Activated CD4-positive, alpha-beta memory T cell treated with anti-CD3 and anti-CD28 coated beads, Interleukin-2, amount 10 ng/mL, durations not matched to agents 7 days and 5 days (primary cell): ENCODE results near the gene VPS18. TPM values are rescaled to one million over a fixed set of nuclear protein-coding genes. Genes with fewer than 3 reads are reported as not detected.
A peak's percentile ranks its signal among the peaks of the same experiment; 100 is the strongest.

ENCODE experiments used
- CTCF ChIA-PET: fragments of 350-600 bp; sonication (Branson Sonifier 250); formaldehyde crosslinking; loops from one replicate; lab custom pipeline; 2021; ENCODE audit warnings: antibody characterized with exemption, inconsistent platforms; lab: Charles Lee
- POLR2A ChIA-PET: fragments of 350-600 bp; sonication (Branson Sonifier 250); formaldehyde crosslinking; loops from one replicate; lab custom pipeline; 2021; ENCODE audit warnings: antibody characterized with exemption; lab: Charles Lee
- DNase-seq: peaks from one replicate; pipeline ENCODE4 v3.0.0-alpha.2; 2020
- H3K27ac Mint-ChIP-seq: one replicate; pipeline ENCODE4 v1.8.0; 2021; ENCODE audit warnings: mild to moderate bottlenecking, mixed read lengths
- H3K27me3 Mint-ChIP-seq: one replicate; pipeline ENCODE4 v1.8.0; 2021; ENCODE audit warnings: mixed read lengths
- H3K36me3 Mint-ChIP-seq: one replicate; pipeline ENCODE4 v1.8.0; 2021; ENCODE audit warnings: low read depth, mixed read lengths
- H3K4me1 Mint-ChIP-seq: one replicate; pipeline ENCODE4 v1.8.0; 2021; ENCODE audit warnings: mixed read lengths
- H3K4me3 Mint-ChIP-seq: one replicate; pipeline ENCODE4 v1.8.0; 2021; ENCODE audit warnings: mild to moderate bottlenecking, mixed read lengths
- H3K9me3 Mint-ChIP-seq: one replicate; pipeline ENCODE4 v1.8.0; 2021; ENCODE audit warnings: mixed read lengths
- total RNA-seq, 2 experiments: library from RNA; stranded (reverse); gene quantifications; one replicate each; pipeline ENCODE4 v1.2.3, GENCODE V29; 2021

Gene VPS18
- total RNA-seq, 2 experiments from 2014 or later: 16.3 to 17.1 TPM

GRCh38 chr15:40927873-40928806 is 33.9 kb downstream of the VPS18 start:
- no peaks in the 10 kb centered on the region for H3K9me3 Mint-ChIP-seq
- peak overlapping the region; percentile 50 for H3K4me3 Mint-ChIP-seq
- CTCF ChIA-PET: interaction anchor here (0.6 to 1.6 kb wide), 7 partner anchors 13 to 258 kb away, joined by 3 to 6 read pairs (median 3); partner anchors contain the start of gene VPS18
- H3K4me1 Mint-ChIP-seq: peaks cover 47% of the 10 kb centered on the region
- DNase-seq: no peak
- H3K27me3 Mint-ChIP-seq: peaks cover 76% of the 10 kb centered on the region
- H3K36me3 Mint-ChIP-seq: no peaks in the 10 kb centered on the region
- no peak overlapping the region for H3K27ac Mint-ChIP-seq
- POLR2A ChIA-PET: interaction anchor here (0.6 to 2.2 kb wide), 7 partner anchors 13 to 188 kb away, joined by 3 to 10 read pairs (median 3); partner anchors contain the start of genes INO80 and VPS18

GRCh38 chr15:40928821-40929659 is 34.8 kb downstream of the VPS18 start, which contains the start of gene DLL4:
DLL4 (plus strand) TSS chr15:40929340; CDS start chr15:40929669, 329 bp downstream.
- Mint-ChIP-seq H3K27ac (no peak within 1 kb of the TSS), H3K4me1 (peaks cover 47% of the 10 kb centered on the region), H3K9me3 (no peaks in the 10 kb centered on the region), H3K27me3 (peaks cover 75% of the 10 kb centered on the region), H3K4me3 (peak within 1 kb of the TSS; percentile 50), H3K36me3 (no peaks in the 10 kb centered on the region)
- peak; percentile 42 for DNase-seq
- ChIA-PET CTCF (interaction anchor here (0.6 to 3.5 kb wide), 7 partner anchors 11 to 33 kb away, joined by 3 to 25 read pairs (median 11); no protein-coding TSS in a partner anchor), POLR2A (interaction anchor here (0.9 to 2.2 kb wide), 5 partner anchors 12 to 187 kb away, joined by 3 to 10 read pairs (median 3); partner anchors contain the start of genes INO80 and VPS18)

DNA sequence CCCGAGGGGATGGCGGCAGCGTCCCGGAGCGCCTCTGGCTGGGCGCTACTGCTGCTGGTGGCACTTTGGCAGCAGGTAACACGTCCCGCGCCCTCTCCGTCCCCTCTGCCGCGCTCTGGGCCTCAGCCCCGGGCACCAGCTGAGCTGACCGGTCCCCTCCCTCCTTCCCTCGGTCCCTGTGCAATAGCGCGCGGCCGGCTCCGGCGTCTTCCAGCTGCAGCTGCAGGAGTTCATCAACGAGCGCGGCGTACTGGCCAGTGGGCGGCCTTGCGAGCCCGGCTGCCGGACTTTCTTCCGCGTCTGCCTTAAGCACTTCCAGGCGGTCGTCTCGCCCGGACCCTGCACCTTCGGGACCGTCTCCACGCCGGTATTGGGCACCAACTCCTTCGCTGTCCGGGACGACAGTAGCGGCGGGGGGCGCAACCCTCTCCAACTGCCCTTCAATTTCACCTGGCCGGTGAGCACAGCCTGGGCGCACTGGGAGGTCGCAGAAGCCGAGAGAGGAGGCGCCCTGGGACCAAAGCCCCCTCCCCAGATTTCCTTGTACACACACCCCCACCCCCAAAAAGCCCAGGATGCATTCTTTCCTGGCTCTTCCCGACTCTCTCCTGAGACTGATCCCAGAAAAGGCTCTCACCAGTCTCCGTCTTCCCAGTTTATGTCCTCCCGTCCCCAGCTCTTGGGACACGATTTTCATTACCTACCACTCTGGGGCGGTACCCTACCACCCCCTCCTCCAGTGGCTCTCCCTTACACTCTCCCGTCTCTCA is 35.6 kb downstream of the VPS18 start:
- POLR2A ChIA-PET: interaction anchor here (1.3 to 1.7 kb wide), 2 partner anchors 12 to 35 kb away, joined by 3 to 10 read pairs; partner anchors contain the start of gene VPS18
- no peak for DNase-seq
- no peak overlapping the region for H3K27ac Mint-ChIP-seq

GRCh38 chr15:40930430-40931299 is 36.4 kb downstream of the VPS18 start:
- Mint-ChIP-seq H3K36me3 (no peaks in the 10 kb centered on the region), H3K4me1 (peaks cover 47% of the 10 kb centered on the region), H3K4me3 (peak overlapping the region; percentile 47), H3K9me3 (no peaks in the 10 kb centered on the region), H3K27ac (no peak overlapping the region), H3K27me3 (peaks cover 60% of the 10 kb centered on the region)
- peak; percentile 51 for DNase-seq
- CTCF ChIA-PET: interaction anchor here (0.5 to 3.5 kb wide), 22 partner anchors 9 to 343 kb away, joined by 3 to 25 read pairs (median 6); partner anchors contain the start of genes CHAC1 and VPS18
- POLR2A ChIA-PET: interaction anchor here (1.0 to 1.7 kb wide), 4 partner anchors 11 to 36 kb away, joined by 3 to 10 read pairs (median 6); partner anchors contain the start of genes CHAC1 and VPS18

More for the DNA sequence above, 35.6 kb downstream of the VPS18 start:
- CTCF ChIA-PET: interaction anchor here (0.5 to 3.5 kb wide), 20 partner anchors 9 to 343 kb away, joined by 3 to 25 read pairs (median 6); partner anchors contain the start of genes CHAC1 and VPS18
- Mint-ChIP-seq H3K4me3 (peak overlapping the region; percentile 47), H3K9me3 (no peaks in the 10 kb centered on the region), H3K27me3 (peaks cover 68% of the 10 kb centered on the region), H3K4me1 (peaks cover 47% of the 10 kb centered on the region), H3K36me3 (no peaks in the 10 kb centered on the region)

DNA sequence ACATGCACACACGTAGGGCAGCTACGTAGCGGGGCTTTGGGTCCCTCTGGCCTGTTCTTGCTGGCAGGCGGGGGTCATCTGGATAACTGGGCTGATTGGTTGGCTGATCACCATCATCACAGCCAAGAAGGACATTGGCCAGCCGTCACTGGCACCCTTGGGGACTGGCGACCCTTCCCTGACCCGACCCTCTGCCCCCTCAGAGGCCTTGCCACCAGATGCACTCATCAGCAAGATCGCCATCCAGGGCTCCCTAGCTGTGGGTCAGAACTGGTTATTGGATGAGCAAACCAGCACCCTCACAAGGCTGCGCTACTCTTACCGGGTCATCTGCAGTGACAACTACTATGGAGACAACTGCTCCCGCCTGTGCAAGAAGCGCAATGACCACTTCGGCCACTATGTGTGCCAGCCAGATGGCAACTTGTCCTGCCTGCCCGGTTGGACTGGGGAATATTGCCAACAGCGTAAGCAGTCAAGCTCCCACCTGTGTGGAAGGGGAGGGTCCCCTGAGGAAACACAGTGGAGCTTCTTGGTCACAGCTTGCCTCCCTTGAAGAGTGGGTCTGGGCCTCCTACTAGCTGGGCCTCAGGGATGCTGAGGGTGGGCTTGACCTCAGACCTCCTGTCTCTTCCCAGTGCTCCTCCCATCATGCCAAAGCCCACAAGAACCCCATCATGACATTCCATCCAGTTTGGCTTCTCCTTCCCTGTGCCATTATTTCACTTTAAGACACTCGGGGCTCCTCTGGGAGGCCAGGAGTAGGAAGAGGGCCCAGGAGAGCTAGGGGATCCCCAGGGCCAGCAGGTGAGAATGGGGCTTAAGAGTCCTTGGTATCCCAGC is 37.3 kb downstream of the VPS18 start:
- no peaks in the 10 kb centered on the region for H3K36me3 Mint-ChIP-seq
- H3K27ac Mint-ChIP-seq: no peak overlapping the region
- POLR2A ChIA-PET: interaction anchor here (0.9 to 1.7 kb wide), 4 partner anchors 10 to 21 kb away, joined by 3 to 10 read pairs (median 6); partner anchors contain the start of gene CHAC1
- H3K27me3 Mint-ChIP-seq: peaks cover 56% of the 10 kb centered on the region
- no peaks in the 10 kb centered on the region for H3K9me3 Mint-ChIP-seq
- DNase-seq: no peak
- CTCF ChIA-PET: interaction anchor here (0.6 to 3.5 kb wide), 14 partner anchors 8 to 254 kb away, joined by 3 to 25 read pairs (median 9); partner anchors contain the start of genes CHAC1 and VPS18
- H3K4me3 Mint-ChIP-seq: no peak overlapping the region
- peaks cover 43% of the 10 kb centered on the region for H3K4me1 Mint-ChIP-seq

GRCh38 chr15:40932156-40932555 is 37.9 kb downstream of the VPS18 start:
- Mint-ChIP-seq H3K27ac (no peak overlapping the region), H3K27me3 (peaks cover 49% of the 10 kb centered on the region), H3K36me3 (no peaks in the 10 kb centered on the region), H3K4me3 (no peak overlapping the region), H3K4me1 (peaks cover 38% of the 10 kb centered on the region), H3K9me3 (no peaks in the 10 kb centered on the region)
- ChIA-PET POLR2A (interaction anchor here (0.9 kb wide), 2 partner anchors 10 to 21 kb away, joined by 3 to 5 read pairs; partner anchors contain the start of gene CHAC1), CTCF (interaction anchor here (0.6 to 3.5 kb wide), 7 partner anchors 8 to 155 kb away, joined by 3 to 25 read pairs (median 16); partner anchors contain the start of genes CHAC1 and VPS18)
- DNase-seq: no peak

DNA sequence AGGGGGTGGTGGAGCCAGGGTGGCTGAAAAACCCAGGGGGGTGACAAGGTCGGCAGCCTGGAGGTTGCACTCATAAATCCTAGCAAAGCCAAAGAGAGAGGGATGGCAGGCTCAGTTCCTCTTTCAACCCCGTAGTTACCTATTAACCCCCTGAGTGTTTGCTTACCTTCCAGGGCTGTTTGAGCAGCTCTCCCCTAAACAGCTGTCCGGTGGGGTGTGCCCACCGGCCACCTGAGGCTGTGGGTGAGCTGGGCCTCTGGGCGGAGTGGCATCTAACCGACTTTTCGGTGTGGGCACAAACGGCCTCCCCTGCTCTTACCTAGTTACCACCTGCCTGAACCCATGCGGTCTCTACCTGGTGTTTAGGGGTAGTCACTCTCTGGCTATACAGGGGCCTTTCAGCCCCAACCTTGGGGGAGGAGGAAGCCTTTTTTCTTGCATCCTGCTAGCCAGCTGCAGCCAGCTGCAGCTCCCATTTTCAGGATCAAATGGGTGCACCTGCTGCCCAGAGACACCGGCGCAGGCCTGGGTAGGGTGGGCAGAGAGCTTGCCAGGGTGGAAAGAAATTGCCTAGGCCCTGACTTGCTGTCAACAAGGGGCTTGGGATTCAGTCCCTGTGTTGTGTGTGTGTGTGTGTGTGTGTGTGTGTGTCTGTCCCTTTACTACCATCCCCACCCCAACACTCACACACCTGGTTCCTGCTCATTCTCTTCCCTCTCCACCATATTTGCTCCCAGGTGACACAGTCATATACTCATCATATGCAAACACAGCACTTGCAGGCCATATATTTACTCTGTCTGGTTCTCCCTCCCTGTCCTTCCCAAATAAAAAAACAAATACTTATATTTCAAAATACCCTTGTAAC is 38.6 kb downstream of the VPS18 start:
- Mint-ChIP-seq H3K36me3 (no peaks in the 10 kb centered on the region), H3K4me3 (no peak overlapping the region), H3K4me1 (peaks cover 34% of the 10 kb centered on the region), H3K9me3 (no peaks in the 10 kb centered on the region), H3K27me3 (peaks cover 46% of the 10 kb centered on the region), H3K27ac (no peak overlapping the region)
- no peak for DNase-seq
- POLR2A ChIA-PET: interaction anchor here (0.9 kb wide), 2 partner anchors 9 to 20 kb away, joined by 3 to 5 read pairs; partner anchors contain the start of gene CHAC1
- CTCF ChIA-PET: interaction anchor here (0.6 to 3.4 kb wide), 4 partner anchors 9 to 154 kb away, joined by 3 to 25 read pairs (median 11); partner anchors contain the start of gene VPS18

DNA sequence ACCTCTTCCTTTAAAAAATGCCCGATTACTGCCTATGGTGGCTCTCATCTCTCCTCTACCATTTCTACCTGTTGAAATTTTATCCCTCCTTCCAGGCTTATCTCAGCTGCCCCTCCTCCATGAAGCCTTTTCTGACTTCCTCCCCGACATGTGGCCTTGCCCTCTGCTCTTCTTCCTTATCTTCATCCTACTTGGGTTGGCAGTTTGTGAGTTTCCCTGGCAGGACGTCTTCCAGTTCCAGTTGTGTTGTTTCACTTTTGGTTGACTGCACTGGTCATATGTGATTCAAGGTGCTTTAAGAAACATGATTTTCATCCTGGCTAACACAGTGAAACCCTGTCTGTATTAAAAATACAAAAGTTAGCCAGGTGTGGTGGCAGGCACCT is 39.3 kb downstream of the VPS18 start:
- CTCF ChIA-PET: interaction anchor here (2.0 kb wide), 1 partner anchor 8 kb away, joined by 6 read pairs; no protein-coding TSS in a partner anchor
- POLR2A ChIA-PET: no interaction called here
- H3K9me3 Mint-ChIP-seq: no peaks in the 10 kb centered on the region
- peaks cover 31% of the 10 kb centered on the region for H3K4me1 Mint-ChIP-seq
- peaks cover 41% of the 10 kb centered on the region for H3K27me3 Mint-ChIP-seq
- no peak overlapping the region for H3K27ac Mint-ChIP-seq
- H3K36me3 Mint-ChIP-seq: no peaks in the 10 kb centered on the region
- DNase-seq: no peak
- no peak overlapping the region for H3K4me3 Mint-ChIP-seq

- CTCF ChIA-PET: interaction anchor here (0.6 to 2.0 kb wide), 2 partner anchors 7 to 12 kb away, joined by 4 to 6 read pairs; no protein-coding TSS in a partner anchor
- no peak overlapping the region for H3K27ac Mint-ChIP-seq
Observed at GRCh38 chr15:40934457-40934856, 40.2 kb downstream of the VPS18 start.

More at GRCh38 chr15:40934457-40934856, 40.2 kb downstream of the VPS18 start:
- POLR2A ChIA-PET: interaction anchor here (1.1 kb wide), 1 partner anchor 10 kb away, joined by 3 read pairs; no protein-coding TSS in a partner anchor
- H3K9me3 Mint-ChIP-seq: no peaks in the 10 kb centered on the region
- peaks cover 32% of the 10 kb centered on the region for H3K27me3 Mint-ChIP-seq
- peaks cover 22% of the 10 kb centered on the region for H3K4me1 Mint-ChIP-seq
- H3K36me3 Mint-ChIP-seq: no peaks in the 10 kb centered on the region
- DNase-seq: no peak
- no peak overlapping the region for H3K4me3 Mint-ChIP-seq
